NCI-H345 treated with DMSO at 0.1 percent for 48 hours (cell line): ENCODE data around the gene NKAIN2.

Experiments
- DNase-seq: peaks from one replicate; lab custom pipeline; 2025; ENCODE audit not compliant: unreplicated experiment; lab: John Stamatoyannopoulos, UW

The NKAIN2 gene

GRCh38 chr6:124738482-124738881, 934.8 kb downstream of the NKAIN2 start:
- no peak for DNase-seq

- no peak for DNase-seq
Observed at GRCh38 chr6:124741341-124741740, 937.7 kb downstream of the NKAIN2 start.

- no peak for DNase-seq
Observed at GRCh38 chr6:124742971-124743370, 939.3 kb downstream of the NKAIN2 start.

GRCh38 chr6:124743420-124743819, 939.8 kb downstream of the NKAIN2 start:
- DNase-seq = no peak

- DNase-seq = no peak
Observed at GRCh38 chr6:124747349-124747748, 943.7 kb downstream of the NKAIN2 start.

- DNase-seq = no peak
Observed at GRCh38 chr6:124748778-124749177, 945.1 kb downstream of the NKAIN2 start.

GRCh38 chr6:124753001-124753400, 949.3 kb downstream of the NKAIN2 start:
- no peak for DNase-seq

GRCh38 chr6:124753562-124754105, 950.0 kb downstream of the NKAIN2 start:
- DNase-seq = no peak

GRCh38 chr6:124755321-124755720, 951.7 kb downstream of the NKAIN2 start:
- DNase-seq = no peak

- no peak for DNase-seq
Observed at GRCh38 chr6:124757560-124757959, 953.9 kb downstream of the NKAIN2 start.

- no peak for DNase-seq
Observed at GRCh38 chr6:124758663-124759062, 955.0 kb downstream of the NKAIN2 start.

- no peak for DNase-seq
Observed at GRCh38 chr6:124765280-124765679, 961.6 kb downstream of the NKAIN2 start.

GRCh38 chr6:124768224-124768623, 964.6 kb downstream of the NKAIN2 start:
- no peak for DNase-seq

GRCh38 chr6:124769811-124770544, 966.3 kb downstream of the NKAIN2 start:
- no peak for DNase-seq

GRCh38 chr6:124770784-124771183, 967.1 kb downstream of the NKAIN2 start:
- no peak for DNase-seq

GRCh38 chr6:124772733-124773319, 969.2 kb downstream of the NKAIN2 start:
- no peak for DNase-seq

- DNase-seq = no peak
Observed at GRCh38 chr6:124775121-124775520, 971.5 kb downstream of the NKAIN2 start.

- no peak for DNase-seq
Observed at GRCh38 chr6:124777863-124778262, 974.2 kb downstream of the NKAIN2 start.

- no peak for DNase-seq
Observed at GRCh38 chr6:124780623-124781022, 977.0 kb downstream of the NKAIN2 start.

GRCh38 chr6:124783344-124783743, 979.7 kb downstream of the NKAIN2 start:
- DNase-seq = no peak

GRCh38 chr6:124791156-124791555, 987.5 kb downstream of the NKAIN2 start:
- no peak for DNase-seq

GRCh38 chr6:124792386-124792785, 988.7 kb downstream of the NKAIN2 start:
- DNase-seq = no peak

GRCh38 chr6:124793398-124793797, 989.7 kb downstream of the NKAIN2 start:
- DNase-seq = no peak
